Keratinocyte (primary cell): ENCODE measurements around the gene ZNF780B. TPM values are rescaled to one million over a fixed set of nuclear protein-coding genes. Genes with fewer than 3 reads are reported as not detected.

Source experiments
- DNase-seq: peaks from one replicate; pipeline ENCODE4 v3.0.0-alpha.2; 2011; ENCODE audit warnings: low read depth, missing footprints, low spot score
- FAIRE-seq: peaks from 2 replicates; lab custom pipeline; 2011; peaks lifted over from hg19 to GRCh38; lab: Jason Lieb, UNC
- H2AFZ ChIP-seq: 2 replicates; pipeline ENCODE4 v1.6.0; 2012; ENCODE audit warnings: low read length, control low read depth, inconsistent platforms; ENCODE audit not compliant: control insufficient read depth
- H3K27ac ChIP-seq: 2 replicates; pipeline ENCODE4 v1.5.1; 2011; ENCODE audit warnings: low read length; ENCODE audit not compliant: control insufficient read depth, insufficient read depth
- H3K27me3 ChIP-seq: 3 replicates; pipeline ENCODE4 v1.6.0; 2011; ENCODE audit warnings: low read length; ENCODE audit not compliant: control insufficient read depth, insufficient read depth; ENCODE audit errors: extremely low read depth
- H3K36me3 ChIP-seq, 2 experiments: 2 replicates in 1 of 2; 3 replicates in 1 of 2; pipeline ENCODE4 v1.5.1; 2011; ENCODE audit warnings: low read length in 2 of 2, mild to moderate bottlenecking in 1 of 2; ENCODE audit not compliant: control insufficient read depth in 2 of 2, insufficient read depth in 2 of 2; ENCODE audit errors: extremely low read depth in 1 of 2
- H3K4me1 ChIP-seq: 3 replicates; pipeline ENCODE4 v1.5.1; 2011; ENCODE audit warnings: low read length; ENCODE audit not compliant: control insufficient read depth, insufficient read depth; ENCODE audit errors: extremely low read depth
- H3K4me2 ChIP-seq: 3 replicates; pipeline ENCODE4 v1.6.0; 2011; ENCODE audit warnings: low read depth, low read length; ENCODE audit not compliant: control insufficient read depth, insufficient read depth; ENCODE audit errors: extremely low read depth
- H3K4me3 ChIP-seq, 3 experiments: fragments of 200-600 bp in 1 of 3; sonication (generic) in 1 of 3; 2 replicates in 2 of 3; 3 replicates in 1 of 3; pipeline ENCODE4 v1.5.1; 2011 to 2016; ENCODE audit warnings: low read length in 3 of 3, mild to moderate bottlenecking in 3 of 3, control low read depth in 2 of 3, inconsistent platforms in 1 of 3, low read depth in 1 of 3, mixed read lengths in 1 of 3, mixed run types in 1 of 3, moderate library complexity in 1 of 3; ENCODE audit not compliant: control insufficient read depth in 2 of 3, insufficient read depth in 2 of 3; ENCODE audit errors: extremely low read depth in 1 of 3
- H3K79me2 ChIP-seq: 2 replicates; pipeline ENCODE4 v1.6.0; 2012; ENCODE audit warnings: low read length; ENCODE audit not compliant: control insufficient read depth, insufficient read depth
- H3K9ac ChIP-seq: 3 replicates; pipeline ENCODE4 v1.6.0; 2011; ENCODE audit warnings: low read length; ENCODE audit not compliant: control insufficient read depth, insufficient read depth; ENCODE audit errors: extremely low read depth
- H3K9me1 ChIP-seq: 3 replicates; pipeline ENCODE4 v1.6.0; 2011; ENCODE audit warnings: low read length; ENCODE audit not compliant: control insufficient read depth, insufficient read depth; ENCODE audit errors: extremely low read depth
- H3K9me3 ChIP-seq: 2 replicates; pipeline ENCODE4 v1.5.1; 2012; ENCODE audit warnings: low read depth, low read length; ENCODE audit not compliant: control insufficient read depth
- H4K20me1 ChIP-seq: 3 replicates; pipeline ENCODE4 v1.6.0; 2011; ENCODE audit warnings: low read length; ENCODE audit not compliant: control insufficient read depth, insufficient read depth; ENCODE audit errors: extremely low read depth
- CTCF ChIP-seq, 3 experiments: IDR thresholded peaks in 1 of 3; conservative IDR thresholded peaks in 1 of 3; optimal IDR thresholded peaks in 1 of 3; 2 replicates in 2 of 3; 3 replicates in 1 of 3; pipeline versions ENCODE3 to v1.5.1; 2011; ENCODE audit warnings: low read length in 3 of 3, mild to moderate bottlenecking in 3 of 3, moderate library complexity in 2 of 3, control low read depth in 1 of 3, inconsistent platforms in 1 of 3; ENCODE audit not compliant: insufficient read depth in 2 of 3; ENCODE audit errors: extremely low read depth in 1 of 3
- EZH2 ChIP-seq: IDR thresholded peaks from one replicate; pipeline ENCODE4 v1.6.1; 2012; ENCODE audit warnings: inconsistent platforms, mild to moderate bottlenecking, low read length, moderate library complexity
- dilution Hi-C: fragments of 300-500 bp; cut with MboI; formaldehyde crosslinking; loops from one replicate; pipeline ENCODE4 v1.7.0; 2020; ENCODE audit warnings: low sequenced_read_pairs; ENCODE audit not compliant: extremely low pct_ligation_motif_present
- polyA plus RNA-seq, 5 experiments: library from polyadenylated mRNA; depleted of rRNA in 3 of 5; stranded (reverse) in 3 of 5; stranded (forward) in 1 of 5; unstranded in 1 of 5; fragments of >200 nt; gene quantifications; 1 replicate in 1 of 5; 2 replicates in 3 of 5; 3 replicates in 1 of 5; pipeline versions ENCODE4 v1.2.1 to v1.2.3, GENCODE V29; 2011 to 2012; ENCODE audit warnings: missing spikeins in 2 of 5, low read depth in 1 of 5, low replicate concordance in 1 of 5

ZNF780B gene
- polyA plus RNA-seq, 1 donor (not counting 4 experiments of a cell fraction or from before 2014, with no cell fraction given): 8.3 TPM

DNA sequence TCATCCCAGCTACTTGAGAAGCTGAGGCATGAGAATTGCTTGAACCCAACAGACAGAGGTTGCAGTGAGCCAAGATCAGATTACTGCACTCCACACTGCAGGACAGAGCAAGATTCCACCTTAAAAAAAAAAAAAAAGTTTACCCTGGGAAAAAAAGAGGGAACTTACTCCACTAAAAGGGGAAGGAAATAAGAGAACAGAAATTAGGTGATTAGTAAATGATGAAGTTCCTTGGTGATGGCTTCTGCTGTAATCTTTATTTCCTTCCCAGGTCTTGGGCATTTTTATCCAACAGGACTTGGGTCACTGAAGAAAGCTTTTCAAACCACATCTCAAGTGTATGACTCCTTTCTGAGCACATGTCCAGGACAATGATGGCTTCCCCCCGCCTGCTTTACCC, 25.4 kb upstream of the ZNF780B start:
- Histone ChIP-seq H3K79me2 (no peaks in the 10 kb centered on the region), H3K4me3 (no peak overlapping the region), H3K27ac (no peak overlapping the region), H3K4me2 (no peak overlapping the region), H3K36me3 (peaks cover 7 to 18% of the 10 kb centered on the region in 2 experiments), H3K9ac (no peak overlapping the region), H3K4me1 (no peaks in the 10 kb centered on the region), H3K9me3 (no peaks in the 10 kb centered on the region), H4K20me1 (no peaks in the 10 kb centered on the region), H2AFZ (no peak overlapping the region), H3K27me3 (no peaks in the 10 kb centered on the region), H3K9me1 (no peaks in the 10 kb centered on the region)
- FAIRE-seq (no peak), DNase-seq (no peak)
- dilution Hi-C loops: no loop called here
- TF ChIP-seq CTCF (optimal IDR thresholded peaks at IDR 0.05 in 1 of 3, IDR thresholded peaks at IDR 0.05 in 1 of 3, conservative IDR thresholded peaks at IDR 0.05 in 1 of 3; ENCODE audit: extremely low read depth in 1 of 3, insufficient read depth in 2 of 3, low read length in 3 of 3) (no peak), EZH2 (no peak)

DNA sequence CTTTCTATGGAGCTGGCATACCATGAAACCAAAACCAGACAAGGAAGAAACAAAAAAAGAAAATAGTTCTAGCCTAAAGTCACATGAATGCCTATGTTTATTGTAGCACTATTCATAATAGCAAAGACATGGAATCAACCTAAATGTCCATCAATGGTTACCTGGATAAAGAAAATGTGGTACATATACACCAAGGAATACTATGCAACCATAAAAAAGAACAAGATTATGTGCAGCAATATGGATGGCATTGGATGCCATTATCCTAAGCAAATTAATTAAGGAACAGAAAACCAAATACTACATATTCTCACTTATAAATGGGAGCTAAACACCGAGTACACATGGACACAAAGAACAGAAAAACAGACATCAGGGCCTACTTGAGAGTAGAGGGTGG, 24.3 kb upstream of the ZNF780B start:
- H3K27ac ChIP-seq: no peak overlapping the region
- no peaks in the 10 kb centered on the region for H3K4me1 ChIP-seq
- H3K4me2 ChIP-seq: no peak overlapping the region
- no peaks in the 10 kb centered on the region for H3K9me1 ChIP-seq
- H3K9ac ChIP-seq: no peak overlapping the region
- H3K4me3 ChIP-seq: no peak overlapping the region
- no peaks in the 10 kb centered on the region for H3K27me3 ChIP-seq
- DNase-seq (no peak), FAIRE-seq (no peak)
- no peaks in the 10 kb centered on the region for H3K9me3 ChIP-seq
- TF ChIP-seq CTCF (optimal IDR thresholded peaks at IDR 0.05 in 1 of 3, IDR thresholded peaks at IDR 0.05 in 1 of 3, conservative IDR thresholded peaks at IDR 0.05 in 1 of 3; ENCODE audit: extremely low read depth in 1 of 3, insufficient read depth in 2 of 3, low read length in 3 of 3): no peak
- TF ChIP-seq EZH2: no peak
- H3K79me2 ChIP-seq: no peaks in the 10 kb centered on the region
- H2AFZ ChIP-seq: no peak overlapping the region
- dilution Hi-C loops: no loop called here
- no peaks in the 10 kb centered on the region for H4K20me1 ChIP-seq
- H3K36me3 ChIP-seq: peaks cover 7 to 22% of the 10 kb centered on the region in 2 experiments
